GM13976 (cell line): ENCODE data around the gene BOK.
"Not testable (repeated sequence)": the region's sequence is repeated elsewhere in the genome, so short reads cannot be mapped to it uniquely, and the experiment has no call there.

Experiments
- DNase-seq: peaks from one replicate; pipeline ENCODE4 v3.0.0; 2012; ENCODE audit warnings: low spot score
- CTCF ChIP-seq: IDR thresholded peaks from 2 replicates; pipeline ENCODE4 v1.5.1; 2012; ENCODE audit warnings: borderline replicate concordance, mild to moderate bottlenecking; ENCODE audit not compliant: insufficient read depth; ENCODE audit errors: extremely low read depth, missing control alignments, control extremely low read depth
- in situ Hi-C: fragments of 300-500 bp; cut with MboI; formaldehyde crosslinking; loops from one replicate; pipeline ENCODE4 v1.12.0; 2022; ENCODE audit warnings: low sequenced_read_pairs, mixed read lengths, inconsistent platforms; ENCODE audit not compliant: unreplicated experiment

The BOK gene

DNA sequence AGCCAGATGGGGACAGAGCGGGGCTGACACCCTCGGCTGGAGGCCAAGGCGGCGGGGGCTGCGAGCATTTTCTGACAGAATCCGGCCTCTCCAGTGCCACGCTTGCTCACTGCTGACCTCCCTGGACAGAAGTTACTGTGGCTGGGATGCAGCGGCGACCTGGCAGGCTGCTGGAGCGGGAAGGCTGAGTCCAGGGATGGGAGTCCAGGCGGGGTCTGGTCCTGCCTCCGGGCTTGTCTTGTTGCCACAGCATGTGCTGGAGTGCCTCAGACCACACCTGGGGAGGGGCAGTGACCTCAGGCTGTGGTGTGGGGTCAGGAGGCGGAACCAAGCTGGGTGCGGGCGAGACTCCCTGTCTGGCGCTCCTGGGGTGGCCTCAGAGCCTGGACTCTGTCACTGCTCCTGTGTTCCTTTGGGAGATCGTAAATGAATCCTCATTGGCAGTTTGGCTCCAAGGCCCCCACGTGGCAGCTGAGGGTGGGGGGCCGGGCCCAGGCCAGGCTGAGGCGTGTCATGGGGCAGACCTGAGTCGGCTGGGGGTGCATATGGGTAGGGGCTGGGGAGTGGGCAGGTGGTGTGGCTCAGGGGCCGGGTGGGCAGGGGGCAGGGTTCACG, 5.5 kb downstream of the BOK start:
- in situ Hi-C loops = no loop called here
- DNase-seq = no peak
- no peak for TF ChIP-seq CTCF

- DNase-seq = no peak
- in situ Hi-C loops = no loop called here
- TF ChIP-seq CTCF = no peak
Measured at GRCh38 chr2:241564596-241565410, 6.3 kb downstream of the BOK start.

DNA sequence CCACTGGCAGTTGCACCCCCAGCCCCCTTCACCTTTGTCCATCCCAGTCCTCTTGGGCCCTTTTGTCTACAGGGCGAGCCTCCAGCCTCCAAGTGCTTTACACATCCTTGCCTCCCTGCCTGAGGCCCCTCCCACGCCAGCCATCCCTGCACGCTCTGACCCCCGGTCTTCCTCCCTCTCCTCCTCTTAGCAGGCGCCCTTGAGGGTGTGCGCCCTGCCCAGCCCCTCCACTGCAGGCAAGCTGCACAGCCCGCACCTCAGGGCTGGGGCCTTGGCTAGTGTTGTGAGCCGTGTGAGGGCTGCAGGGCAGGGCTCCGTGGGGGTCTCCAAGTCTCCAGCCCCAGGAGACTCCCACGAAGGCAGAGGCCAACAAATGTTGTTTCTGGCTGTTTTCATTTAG, 6.9 kb downstream of the BOK start:
- in situ Hi-C loops = no loop called here
- DNase-seq = no peak
- TF ChIP-seq CTCF = no peak

DNA sequence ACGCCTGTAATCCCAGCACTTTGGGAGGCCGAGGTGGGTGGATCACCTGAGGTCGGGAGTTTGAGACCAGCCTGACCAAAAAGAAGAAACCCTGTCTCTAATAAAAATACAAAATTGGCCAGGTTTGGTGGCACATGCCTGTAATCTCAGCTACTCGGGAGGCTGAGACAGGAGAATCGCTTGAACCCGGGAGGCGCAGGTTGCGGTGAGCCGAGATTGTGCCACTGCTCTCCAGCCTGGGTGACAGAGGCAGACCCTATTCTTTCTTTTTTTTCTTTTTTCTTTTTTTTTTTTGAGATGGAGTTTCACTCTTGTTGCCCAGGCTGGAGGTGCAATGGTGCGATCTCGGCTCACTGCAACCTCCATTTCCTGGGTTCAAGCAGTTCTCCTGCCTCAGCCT, 7.5 kb downstream of the BOK start:
- in situ Hi-C loops, DNase-seq: not testable (repeated sequence)

GRCh38 chr2:241566468-241566867, 7.9 kb downstream of the BOK start:
- in situ Hi-C loops = no loop called here
- no peak for DNase-seq
- TF ChIP-seq CTCF = no peak

GRCh38 chr2:241567266-241567665, 8.7 kb downstream of the BOK start:
- in situ Hi-C loops, DNase-seq: not testable (repeated sequence)

- in situ Hi-C loops = no loop called here
- no peak for DNase-seq
- TF ChIP-seq CTCF = no peak
Measured at GRCh38 chr2:241567776-241568175, 9.2 kb downstream of the BOK start.
